D341Med (cell line): ENCODE results near the gene SMAP2.
"Not testable (repeated sequence)": the region's sequence is repeated elsewhere in the genome, so short reads cannot be mapped to it uniquely, and the experiment has no call there.

Experiments used
- DNase-seq: peaks from one replicate; pipeline ENCODE4 v3.0.0; 2012; ENCODE audit warnings: low spot score

Gene SMAP2

DNA sequence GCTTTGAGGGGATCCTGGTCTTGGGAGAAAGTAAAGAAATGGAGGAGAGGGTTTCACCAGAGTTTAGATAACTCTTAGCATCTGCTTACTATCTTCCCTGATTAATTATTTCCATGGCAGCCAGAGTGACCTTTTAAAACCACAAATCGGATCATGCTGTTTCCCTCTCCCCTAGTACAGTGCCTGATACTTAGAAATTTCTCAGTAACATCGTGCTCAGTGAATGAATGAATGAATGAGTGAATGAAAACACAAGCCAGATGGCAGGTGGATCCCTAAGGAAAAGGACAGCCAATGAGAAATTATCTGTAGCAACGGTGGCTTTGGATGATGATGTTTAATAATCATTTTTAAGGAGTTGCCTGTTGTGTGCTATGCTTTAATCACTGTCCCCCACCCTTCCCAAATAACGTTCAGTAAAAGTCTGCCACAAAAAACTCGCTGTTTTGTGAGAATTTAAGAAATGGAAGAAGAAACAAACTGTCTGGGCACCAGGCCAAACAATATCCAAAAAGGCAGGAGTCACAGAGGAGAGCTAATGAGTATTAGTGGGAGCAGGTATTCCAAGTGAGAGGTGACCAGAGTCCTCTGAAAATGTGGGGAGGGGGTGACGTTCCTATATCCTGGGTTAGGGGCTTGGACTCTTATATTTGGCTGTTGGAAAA, 737 bp upstream of the SMAP2 start:
- no peak for DNase-seq

DNA sequence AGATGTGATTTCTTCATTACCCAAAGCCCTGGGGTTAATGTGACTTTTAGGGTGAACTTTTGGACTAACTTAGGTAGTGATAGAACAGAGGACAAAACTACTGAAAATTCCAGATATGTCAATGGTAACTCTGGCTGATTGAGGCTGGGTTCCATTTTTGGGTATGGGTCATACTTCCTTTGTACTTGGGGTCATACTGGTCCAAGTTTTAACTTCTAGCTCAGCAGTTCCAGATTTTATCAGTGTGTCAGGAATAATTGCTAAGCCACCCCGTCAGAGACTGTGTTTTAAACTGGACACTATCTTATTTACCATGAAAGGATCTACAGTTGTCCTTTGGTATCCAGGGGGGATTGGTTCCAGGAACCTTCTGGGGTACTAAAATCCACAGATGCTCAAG, 4.0 kb downstream of the SMAP2 start:
- DNase-seq = no peak

DNA sequence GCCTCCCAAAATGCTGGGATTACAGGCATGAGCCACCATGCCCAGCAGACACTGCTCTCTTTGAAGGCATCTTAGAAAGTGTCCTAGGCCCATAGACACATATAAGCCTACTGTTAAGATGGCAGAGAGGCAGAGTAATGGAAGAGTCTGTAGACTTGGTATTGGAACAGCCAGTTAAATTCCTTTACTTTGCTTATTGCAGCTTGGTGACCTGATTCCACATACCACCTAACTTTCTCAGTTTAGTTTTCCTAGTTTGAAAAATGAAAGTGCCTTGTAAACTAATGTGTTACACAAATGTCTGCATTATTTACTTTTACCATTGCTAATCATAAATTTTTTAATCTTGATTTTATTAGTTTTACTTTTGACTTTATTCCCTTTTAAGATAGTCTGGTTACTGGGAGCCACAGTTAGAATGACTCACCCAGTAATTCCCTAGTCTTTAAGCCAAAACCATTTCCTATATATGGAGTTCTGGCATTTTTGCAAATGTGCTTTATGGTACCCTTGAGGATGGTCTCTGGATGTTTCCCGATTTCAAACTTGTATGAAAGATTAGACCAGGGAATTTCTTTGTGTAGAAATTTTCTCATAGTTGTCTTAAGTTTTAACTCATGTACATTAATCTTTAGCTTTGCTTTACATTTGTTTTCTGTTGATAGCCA, 6.4 kb downstream of the SMAP2 start:
- DNase-seq = no peak

DNA sequence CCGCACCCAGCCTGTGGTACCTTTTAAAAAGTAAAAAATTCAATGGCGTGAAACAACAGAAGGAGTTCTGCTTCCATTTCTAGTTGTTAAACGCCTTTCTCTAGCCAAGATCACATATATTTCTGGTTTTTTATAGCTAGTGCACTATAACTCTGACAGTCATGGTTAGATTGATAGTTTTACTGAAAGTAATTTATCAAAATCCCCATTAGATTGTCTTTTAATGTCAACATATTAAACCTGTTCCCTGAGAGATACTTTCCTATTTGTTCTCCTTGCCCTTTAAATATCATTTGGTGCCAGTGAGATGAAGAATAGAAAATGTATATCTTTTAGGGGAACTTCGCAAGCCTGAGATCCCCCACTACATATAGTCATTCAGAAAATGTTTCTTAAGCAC, 7.3 kb downstream of the SMAP2 start:
- DNase-seq = no peak

DNA sequence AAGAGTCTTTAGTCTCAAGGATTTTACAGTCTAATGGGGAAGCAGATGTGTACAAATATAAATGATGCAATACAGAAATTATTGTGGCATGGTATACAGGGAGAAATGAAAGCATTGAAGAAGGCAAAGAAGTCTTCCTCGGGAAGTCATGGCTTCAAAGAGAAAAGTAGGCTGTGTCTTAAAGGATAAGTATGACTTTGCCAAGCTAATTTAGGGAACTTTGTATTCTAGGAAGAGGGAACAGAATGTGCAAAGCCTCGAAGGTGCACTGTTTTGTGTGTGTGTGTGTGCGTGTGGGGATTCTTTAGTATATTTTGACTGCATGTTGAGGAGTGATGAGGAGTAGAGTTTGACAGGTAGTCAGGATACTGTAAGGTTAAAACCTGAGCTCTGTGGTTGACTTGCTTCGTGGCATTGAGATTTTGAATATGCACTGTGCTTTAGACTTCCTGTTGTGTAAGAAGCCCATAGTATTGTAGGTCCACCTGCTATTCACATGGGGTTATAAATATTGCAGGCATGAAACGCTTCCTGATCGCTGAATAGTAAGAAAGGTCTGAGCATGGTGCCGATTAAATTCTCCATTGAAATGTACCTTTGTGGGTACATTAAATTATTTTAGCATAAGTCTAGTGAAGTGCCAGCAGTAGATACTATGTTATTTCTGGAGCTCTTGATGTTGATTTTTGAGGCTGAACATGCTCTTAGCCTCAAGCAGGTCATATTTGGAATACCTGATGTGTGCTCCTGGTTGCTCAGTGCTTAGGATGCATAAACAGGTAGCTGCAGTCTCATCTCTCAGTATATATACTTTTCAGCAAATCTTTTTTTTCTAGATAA, 8.0 kb downstream of the SMAP2 start:
- no peak for DNase-seq

DNA sequence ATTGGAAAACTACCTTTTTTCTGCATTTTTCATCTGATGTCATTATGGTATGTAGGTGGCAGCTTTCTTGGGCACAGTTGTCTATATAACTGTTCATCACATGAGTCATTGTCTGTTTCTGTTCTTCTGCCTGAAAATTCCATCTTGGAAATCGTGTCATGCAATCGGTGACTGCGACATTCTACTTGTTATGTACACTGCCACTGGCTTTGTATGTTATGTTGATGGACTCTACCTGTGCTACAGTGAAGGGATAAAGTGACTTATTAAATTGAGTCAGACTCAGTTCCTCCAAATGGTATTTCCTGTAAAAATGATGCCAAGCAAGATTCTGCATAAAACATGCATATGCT, 8.6 kb downstream of the SMAP2 start:
- no peak for DNase-seq

DNA sequence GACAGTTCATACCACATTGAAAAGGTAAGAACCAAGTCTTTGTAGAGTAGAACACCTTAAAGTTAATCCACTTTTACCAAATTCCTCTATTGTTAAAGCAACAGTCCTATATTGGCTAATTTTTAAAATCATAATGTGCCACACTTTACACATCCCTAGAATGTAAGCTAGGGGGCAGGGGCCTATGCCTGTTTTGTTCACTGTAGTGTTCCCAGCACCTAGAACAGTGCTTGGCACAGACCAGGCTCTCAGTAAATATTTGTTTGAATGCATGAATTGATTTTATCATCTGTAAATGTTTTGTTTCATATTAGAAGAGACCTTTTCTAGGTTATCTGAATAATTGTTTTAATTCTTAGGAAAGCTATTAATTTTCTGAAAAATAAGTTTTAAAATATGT, 9.1 kb downstream of the SMAP2 start:
- no peak for DNase-seq

DNA sequence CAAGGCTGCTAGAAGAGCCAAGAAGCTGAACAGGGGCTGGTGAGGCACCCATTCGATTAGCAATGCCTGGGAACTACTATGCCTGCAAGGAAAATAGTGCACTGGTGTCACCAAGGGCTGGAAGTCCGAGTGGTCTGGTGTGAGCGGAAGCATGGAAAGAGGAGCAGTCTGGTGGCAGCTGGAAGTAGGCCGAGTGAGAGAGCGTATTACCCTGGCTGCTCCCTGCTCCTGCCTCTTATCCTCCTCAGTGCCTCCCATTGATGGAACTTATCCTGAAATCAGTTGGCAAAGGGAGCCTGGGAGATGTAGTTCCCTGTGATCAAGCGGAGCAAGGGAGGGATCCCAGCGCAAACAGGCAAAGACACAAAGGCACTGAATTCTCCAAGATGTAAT, 9.6 kb downstream of the SMAP2 start:
- DNase-seq = peak; percentile 20

DNA sequence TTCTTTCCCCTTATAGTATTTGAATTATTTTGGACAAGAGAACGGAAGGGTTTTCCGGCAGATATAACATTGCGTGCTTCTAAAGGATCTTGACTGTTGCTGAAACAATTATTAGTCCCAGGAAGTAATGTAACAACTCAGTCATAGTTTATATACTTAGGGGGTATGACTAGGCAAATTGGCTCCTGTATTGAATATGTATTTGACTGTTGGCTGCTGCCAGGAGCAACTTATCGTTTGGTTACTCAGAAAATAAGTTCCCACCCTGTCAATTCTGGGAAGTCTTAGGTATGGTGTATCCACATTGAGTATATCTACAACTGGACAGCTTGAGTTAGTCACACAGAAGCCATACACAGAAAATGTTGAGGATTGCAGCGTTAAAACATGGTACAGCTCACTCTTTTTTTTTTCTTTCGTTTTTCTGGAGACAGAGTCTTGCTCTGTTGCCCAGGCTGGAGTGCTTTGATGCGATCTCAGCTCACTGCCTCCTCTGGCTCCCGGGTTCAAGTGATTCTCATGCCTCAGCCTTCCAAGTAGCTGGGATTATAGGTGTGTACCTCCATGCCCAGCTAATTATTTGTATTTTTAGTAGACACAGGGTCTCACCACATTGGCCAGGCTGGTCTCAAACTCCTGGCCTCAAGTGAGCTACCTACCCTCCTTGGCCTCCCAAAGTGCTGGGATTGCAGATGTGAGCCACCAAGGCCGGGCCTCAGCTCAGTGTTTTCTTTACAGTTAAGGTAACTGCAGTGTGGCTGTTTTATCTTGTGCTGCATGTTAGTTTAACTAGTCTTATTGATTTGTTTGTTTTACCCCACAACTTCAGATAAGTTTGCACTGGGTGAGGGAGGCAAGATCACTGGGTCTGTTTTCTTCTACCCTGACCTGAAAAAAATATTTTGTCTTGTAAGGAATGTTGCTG, 10.2 kb downstream of the SMAP2 start:
- DNase-seq = no peak

DNA sequence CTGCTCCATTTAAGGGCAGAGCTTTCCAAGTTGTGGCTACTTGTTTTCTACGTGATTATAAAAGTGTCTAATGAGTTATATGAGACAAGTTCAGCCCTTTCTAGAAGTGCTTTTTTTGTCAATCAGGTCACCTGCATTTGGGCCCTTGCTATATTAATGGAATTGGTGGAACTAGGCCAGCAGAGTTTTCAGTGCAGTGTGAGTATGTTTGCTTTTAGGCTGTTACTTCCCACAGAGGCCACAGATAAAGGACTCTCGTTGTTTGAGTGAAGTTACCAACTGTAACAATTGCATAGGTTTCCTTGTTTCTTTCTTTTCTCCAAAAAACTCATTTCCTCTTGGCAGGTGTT, 10.9 kb downstream of the SMAP2 start:
- no peak for DNase-seq

DNA sequence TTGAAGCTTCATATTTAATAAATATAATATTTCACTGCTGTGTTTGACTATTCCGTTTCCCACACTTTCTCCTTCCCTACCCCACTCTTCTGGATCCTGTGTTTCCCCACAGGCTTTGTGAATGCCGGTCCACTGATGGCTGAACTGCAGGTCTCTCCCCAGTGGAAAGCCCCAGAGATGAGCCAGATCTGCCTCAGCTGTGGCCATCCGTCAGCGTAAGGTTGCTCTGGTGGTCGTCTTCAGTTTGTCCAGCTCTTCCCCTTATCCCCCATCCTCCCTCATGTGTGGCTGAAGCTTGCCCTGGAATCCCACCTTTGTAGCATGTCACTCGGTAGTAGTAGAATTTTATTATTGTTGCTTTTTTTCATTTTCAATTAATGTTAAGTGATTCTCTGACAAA, 11.4 kb downstream of the SMAP2 start:
- no peak for DNase-seq

DNA sequence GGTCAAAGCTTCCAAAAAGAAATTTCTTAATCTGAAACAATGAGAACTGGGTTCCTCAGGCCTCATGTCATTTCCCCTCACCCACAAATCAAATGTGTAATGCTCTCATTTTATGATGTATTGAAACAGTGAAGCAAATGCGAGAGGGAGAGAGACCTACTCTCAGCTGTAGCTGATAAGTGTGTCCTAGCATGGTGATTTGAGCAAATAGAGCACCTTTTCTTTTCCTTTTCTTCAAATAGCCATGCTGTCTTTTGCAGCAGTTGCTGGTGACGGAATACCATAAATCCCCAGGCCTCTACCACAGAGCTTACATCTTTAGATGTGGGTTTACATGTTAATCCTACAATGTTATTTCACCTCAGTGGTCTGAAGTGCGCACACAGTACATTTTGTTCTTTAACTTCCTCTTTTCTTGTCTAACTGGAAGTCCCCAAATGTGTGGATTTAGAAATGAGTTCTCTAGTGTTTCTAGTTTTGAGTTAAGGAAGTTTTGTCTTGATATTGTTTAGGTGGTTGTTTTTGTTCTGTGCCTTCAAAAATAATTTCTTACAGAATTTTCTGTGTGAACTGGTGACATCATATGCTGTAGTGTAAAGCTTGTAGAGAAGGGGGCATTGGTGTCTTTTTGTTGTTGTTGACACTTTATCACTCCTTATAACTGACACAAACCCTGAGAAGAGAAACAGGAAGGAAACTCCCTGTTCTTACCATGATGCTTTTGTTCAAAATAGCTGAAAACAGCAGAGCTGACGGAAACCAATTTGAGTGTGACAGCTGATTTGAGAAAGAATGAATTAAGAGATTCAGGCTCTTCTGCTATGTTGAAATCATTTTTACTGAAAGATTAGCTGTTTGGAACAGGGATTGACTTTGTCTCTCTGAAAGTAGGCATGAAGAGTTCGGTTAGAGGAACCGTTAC, 12.2 kb downstream of the SMAP2 start:
- no peak for DNase-seq

DNA sequence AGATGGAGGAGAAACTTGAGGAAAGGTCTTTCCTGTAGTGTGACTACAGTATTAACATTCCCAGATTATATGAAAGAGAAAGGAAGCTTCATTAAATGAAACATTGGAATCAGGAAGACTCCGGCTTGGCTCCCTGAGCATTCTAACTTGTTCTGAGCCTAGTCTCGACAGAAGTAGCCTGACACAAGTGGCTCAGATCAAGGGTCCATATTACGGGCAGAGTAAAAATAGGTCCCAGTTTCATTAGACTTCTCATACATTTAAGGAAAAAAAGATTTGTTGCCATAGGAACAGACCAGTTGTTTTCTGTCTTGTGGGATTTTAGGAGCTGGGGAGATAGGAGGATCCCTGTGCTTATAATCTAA, 12.8 kb downstream of the SMAP2 start:
- no peak for DNase-seq

DNA sequence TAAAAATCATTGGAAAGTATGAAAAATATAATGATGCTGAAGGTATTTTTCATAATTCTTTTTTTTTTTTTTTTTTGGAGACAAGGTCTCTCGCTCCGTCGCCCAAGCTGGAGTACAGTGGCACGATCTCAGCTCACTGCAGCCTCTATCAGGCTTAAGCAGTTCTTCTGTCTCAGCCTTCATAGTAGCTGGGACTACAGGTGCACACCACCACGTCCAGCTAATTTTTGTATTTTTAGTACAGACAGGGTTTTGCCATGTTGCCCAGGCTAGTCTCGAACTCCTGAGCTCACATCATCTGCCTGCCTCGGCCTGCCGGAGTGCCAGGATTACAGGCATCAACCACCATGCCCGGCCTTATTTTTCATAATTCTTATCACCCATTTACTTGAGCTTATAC, 13.3 kb downstream of the SMAP2 start:
- DNase-seq = no peak

DNA sequence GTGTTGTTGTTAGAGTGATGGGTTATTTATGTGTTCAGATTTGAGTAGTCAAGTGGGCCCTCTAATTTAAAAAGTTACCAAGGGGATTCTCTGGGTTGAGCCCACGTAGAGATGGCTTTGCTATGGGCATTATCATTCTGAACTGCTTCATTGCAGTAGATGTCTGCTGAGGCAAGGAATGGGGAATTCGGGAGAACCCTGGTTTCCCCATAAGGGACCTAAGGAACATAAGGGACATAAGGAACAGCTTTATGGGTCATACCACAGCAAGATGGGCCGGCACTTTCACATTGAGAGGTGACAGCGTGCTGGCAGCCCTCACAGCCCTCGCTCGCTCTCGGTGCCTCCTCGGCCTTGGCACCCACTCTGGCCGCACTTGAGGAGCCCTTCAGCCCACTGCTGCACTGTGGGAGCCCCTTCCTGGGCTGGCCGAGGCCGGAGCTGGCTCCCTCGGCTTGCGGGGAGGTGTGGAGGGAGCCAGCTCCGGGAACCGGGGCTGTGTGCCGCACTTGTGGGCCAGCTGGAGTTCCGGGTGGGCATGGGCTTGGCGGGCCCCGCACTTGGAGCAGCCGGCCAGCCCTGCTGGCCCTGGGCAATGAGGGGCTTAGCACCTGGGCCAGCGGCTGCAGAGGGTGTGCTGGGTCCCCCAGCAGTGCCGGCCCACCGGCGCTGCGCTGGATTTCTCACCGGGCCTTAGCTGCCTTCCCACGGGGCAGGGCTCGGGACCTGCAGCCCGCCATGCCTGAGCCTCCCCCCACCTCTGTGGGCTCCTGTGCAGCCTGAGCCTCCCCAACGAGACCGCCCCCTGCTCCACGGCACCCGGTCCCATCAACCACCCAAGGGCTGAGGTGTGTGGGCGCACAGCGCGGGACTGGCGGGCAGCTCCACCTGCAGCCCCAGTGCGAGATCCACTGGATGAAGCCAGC, 14.1 kb downstream of the SMAP2 start:
- not testable (repeated sequence) for DNase-seq

DNA sequence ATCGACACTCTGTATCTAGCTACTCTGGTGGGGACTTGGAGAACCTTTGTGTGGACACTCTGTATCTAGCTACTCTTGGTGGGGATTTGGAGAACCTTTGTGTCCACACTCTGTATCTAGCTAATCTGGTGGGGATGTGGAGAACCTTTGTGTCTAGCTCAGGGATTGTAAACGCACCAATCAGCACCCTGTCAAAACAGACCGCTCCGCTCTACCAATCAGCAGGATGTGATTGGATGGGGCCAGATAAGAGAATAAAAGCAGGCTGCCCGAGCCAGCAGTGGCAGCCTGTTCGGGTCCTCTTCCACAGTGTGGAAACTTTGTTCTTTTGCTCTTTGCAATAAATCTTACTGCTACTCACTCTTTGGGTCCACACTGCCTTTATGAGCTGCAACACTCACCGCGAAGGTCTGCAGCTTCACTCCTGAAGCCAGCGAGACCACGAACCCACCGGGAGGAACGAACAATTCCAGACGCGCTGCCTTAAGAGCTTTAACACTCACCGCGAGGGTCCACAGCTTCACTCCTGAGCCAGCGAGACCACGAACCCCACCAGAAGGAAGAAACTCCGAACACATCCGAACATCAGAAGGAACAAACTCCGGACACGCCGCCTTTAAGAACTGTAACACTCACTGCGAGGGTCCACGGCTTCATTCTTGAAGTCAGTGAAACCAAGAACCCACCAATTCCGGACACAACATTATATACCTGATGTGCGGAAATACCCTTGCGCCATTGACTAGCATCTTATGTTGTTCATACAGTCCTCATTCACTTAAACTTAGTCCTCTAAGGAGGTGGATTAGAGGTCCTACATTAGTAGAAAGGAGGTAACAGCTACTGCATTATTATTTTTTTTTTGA, 15.2 kb downstream of the SMAP2 start:
- not testable (repeated sequence) for DNase-seq

DNA sequence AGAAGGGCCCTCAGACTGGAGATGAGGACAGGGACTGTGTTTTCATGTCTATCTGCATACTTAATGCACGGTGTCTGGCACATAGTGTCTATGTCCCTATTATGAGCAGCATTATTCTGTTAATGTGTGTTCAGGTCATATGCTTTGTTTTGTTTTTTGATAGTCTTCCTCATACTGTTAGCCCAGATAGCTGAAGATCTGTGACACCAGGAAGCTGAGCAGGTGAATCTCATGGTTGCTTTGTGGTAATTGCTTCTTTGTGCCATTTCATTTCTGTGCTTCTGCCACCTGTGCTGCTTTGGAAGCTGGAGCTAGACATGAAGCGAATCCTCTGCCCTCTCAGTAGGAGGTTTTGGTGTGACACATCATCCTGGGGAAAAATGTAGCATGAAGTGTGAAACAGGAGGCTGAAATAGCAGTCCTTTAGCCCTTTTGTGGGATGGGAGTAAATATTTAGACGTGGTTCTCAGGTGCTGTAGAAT, 15.8 kb downstream of the SMAP2 start:
- no peak for DNase-seq

DNA sequence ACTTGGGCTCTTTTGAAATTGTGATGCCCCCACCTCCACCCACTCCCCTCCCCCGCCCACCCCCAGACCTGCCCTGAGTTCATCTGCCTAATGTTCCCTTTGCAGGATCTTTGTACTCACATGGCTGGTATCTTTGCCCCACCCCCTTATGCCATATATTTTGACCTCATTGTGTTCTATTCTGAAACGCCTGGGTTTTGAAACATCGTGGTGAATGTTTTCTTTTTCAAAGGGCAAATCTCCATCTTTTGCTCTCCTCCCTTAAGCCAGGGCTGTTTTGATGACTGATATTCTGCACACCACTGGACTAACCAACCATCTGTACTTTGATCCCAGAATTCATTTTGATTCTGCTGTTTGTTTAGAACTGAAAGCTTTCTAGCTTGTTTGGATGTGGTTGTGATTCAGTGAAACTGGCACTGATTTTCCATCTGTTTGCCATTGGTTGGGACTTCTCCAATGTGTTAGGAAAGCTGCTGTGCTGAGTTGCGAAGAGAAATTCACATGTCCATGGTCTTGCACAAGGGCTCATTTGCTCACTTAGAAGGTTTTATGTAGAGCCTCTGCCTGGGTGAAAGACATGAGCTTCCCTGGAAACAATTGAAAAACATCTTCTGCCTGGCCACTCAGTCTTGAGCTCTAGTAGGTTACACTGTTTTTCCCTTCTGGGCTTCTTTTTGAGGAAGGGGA, 16.5 kb downstream of the SMAP2 start:
- DNase-seq = no peak
